Measurements from ENCODE around the gene CTSK.
"Not testable (repeated sequence)": the region's sequence is repeated elsewhere in the genome, so short reads cannot be mapped to it uniquely, and the experiment has no call there.

Gene CTSK

DNA sequence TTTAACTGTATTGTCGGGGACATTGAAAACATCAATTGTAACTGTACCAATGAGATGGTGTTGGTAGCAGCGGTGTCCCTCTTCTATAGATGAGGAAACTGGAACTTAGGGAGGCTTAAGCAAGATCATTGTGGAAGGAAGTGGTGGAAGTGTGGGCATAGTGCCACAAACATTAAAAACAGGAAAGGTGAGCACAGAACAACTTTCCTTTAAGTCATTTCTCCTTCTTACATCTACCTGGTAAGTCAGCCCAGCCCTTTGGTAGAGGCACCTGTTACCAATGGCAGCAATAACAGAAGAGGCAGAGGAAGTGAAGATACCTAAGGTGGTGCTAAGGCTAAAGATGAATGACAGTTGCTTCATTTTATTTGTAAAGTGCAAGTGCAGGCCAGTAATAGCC is 30.5 kb downstream of the CTSK start:
- Histone ChIP-seq H3K9me3 (ENCODE audit: severe bottlenecking) (no peaks in the 10 kb centered on the region), H3K27ac (ENCODE audit: poor library complexity, severe bottlenecking) (no peak overlapping the region), H3K4me3 (ENCODE audit: severe bottlenecking) (no peak overlapping the region), H3K27me3 (ENCODE audit: insufficient read depth, poor library complexity, severe bottlenecking) (no peaks in the 10 kb centered on the region), H3K36me3 (ENCODE audit: low read depth) (no peaks in the 10 kb centered on the region), H3K4me1 (ENCODE audit: insufficient read depth, poor library complexity, severe bottlenecking) (no peaks in the 10 kb centered on the region)
- ATAC-seq (ENCODE audit: low read depth) (no peak), DNase-seq (ENCODE audit: low spot score) (no peak)
- TF ChIP-seq, protein P1, sequence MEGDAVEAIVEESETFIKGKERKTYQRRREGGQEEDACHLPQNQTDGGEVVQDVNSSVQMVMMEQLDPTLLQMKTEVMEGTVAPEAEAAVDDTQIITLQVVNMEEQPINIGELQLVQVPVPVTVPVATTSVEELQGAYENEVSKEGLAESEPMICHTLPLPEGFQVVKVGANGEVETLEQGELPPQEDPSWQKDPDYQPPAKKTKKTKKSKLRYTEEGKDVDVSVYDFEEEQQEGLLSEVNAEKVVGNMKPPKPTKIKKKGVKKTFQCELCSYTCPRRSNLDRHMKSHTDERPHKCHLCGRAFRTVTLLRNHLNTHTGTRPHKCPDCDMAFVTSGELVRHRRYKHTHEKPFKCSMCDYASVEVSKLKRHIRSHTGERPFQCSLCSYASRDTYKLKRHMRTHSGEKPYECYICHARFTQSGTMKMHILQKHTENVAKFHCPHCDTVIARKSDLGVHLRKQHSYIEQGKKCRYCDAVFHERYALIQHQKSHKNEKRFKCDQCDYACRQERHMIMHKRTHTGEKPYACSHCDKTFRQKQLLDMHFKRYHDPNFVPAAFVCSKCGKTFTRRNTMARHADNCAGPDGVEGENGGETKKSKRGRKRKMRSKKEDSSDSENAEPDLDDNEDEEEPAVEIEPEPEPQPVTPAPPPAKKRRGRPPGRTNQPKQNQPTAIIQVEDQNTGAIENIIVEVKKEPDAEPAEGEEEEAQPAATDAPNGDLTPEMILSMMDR (IDR thresholded peaks at IDR 0.05; ENCODE audit: poor library complexity, severe bottlenecking) = no peak

DNA sequence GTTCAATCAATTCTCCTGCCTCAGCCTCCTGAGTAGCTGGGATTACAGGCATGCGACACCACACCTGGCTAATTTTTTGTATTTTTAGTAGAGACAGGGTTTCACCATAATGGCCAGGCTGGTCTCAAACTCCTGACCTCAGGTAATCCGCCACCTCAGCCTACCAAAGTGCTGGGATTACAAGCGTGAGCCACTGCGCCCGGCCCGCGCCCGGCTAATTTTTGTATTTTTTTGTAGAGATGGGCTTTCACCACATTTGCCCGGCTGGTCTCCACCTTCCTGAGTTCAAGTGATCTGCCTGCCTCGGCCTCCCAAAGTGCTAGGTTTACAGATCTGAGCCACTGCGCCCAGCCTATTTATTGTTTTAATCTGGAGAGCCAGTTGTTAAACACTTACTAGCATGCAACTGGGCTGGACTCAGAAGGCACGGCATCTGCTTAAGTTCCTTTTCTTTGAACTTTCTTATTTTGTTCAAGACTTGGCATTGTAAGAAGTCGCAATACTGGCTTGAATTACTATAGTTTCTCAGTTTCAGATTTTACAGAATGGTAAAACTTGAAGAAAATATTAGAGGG is 32.0 kb downstream of the CTSK start:
- DNase-seq (ENCODE audit: low spot score); H3K4me3 ChIP-seq (ENCODE audit: severe bottlenecking); H3K4me1 ChIP-seq (ENCODE audit: insufficient read depth, poor library complexity, severe bottlenecking); H3K9me3 ChIP-seq (ENCODE audit: severe bottlenecking); H3K27me3 ChIP-seq (ENCODE audit: insufficient read depth, poor library complexity, severe bottlenecking); H3K27ac ChIP-seq (ENCODE audit: poor library complexity, severe bottlenecking); H3K36me3 ChIP-seq (ENCODE audit: low read depth); ATAC-seq (ENCODE audit: low read depth): not testable (repeated sequence)

DNA sequence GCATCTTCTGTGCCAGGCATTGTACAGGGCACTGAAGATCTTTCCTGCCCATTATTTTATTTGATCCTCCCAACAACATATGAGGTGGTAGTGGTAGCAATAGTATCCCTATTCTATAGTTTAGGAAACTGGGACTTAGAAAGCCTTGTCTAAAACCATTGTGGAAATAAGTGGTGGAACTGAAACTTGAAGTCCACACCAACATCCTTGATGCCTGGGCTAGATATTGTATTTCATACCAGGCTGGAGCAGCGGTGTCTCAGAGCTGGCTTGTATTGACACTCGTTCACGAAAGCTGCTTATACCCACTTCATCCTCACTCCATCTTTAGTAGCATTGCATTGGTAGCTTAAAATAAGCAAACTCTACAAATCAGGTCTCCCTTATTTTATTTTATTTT is 32.8 kb downstream of the CTSK start:
- TF ChIP-seq, protein P1 (IDR thresholded peaks at IDR 0.05; ENCODE audit: poor library complexity, severe bottlenecking) = no peak
- no peaks in the 10 kb centered on the region for H3K36me3 ChIP-seq (ENCODE audit: low read depth)
- no peak overlapping the region for H3K27ac ChIP-seq (ENCODE audit: poor library complexity, severe bottlenecking)
- no peaks in the 10 kb centered on the region for H3K4me1 ChIP-seq (ENCODE audit: insufficient read depth, poor library complexity, severe bottlenecking)
- no peaks in the 10 kb centered on the region for H3K27me3 ChIP-seq (ENCODE audit: insufficient read depth, poor library complexity, severe bottlenecking)
- no peak overlapping the region for H3K4me3 ChIP-seq (ENCODE audit: severe bottlenecking)
- no peaks in the 10 kb centered on the region for H3K9me3 ChIP-seq (ENCODE audit: severe bottlenecking)
- ATAC-seq (ENCODE audit: low read depth) (no peak), DNase-seq (ENCODE audit: low spot score) (no peak)

DNA sequence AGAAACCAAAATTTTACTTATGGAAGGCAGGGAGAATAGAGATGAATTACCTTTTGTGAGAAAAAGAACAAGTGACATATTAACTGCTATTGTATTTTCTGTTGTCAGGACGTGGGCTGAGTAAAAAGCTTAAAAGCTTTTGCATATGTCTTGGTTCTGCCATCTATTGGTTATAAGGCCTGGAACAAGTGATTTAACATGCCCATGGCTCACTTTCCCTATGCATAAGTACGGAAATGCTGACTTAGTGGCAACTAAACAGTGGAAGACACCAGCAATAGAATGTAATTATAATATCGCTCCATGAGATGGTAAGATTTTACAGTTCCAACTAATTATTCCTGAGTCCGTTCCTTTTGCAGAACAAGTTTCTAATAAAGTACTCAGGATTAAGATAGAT is 35.7 kb downstream of the CTSK start:
- no peak overlapping the region for H3K4me3 ChIP-seq (ENCODE audit: severe bottlenecking)
- DNase-seq (ENCODE audit: low spot score) = no peak
- no peaks in the 10 kb centered on the region for H3K36me3 ChIP-seq (ENCODE audit: low read depth)
- TF ChIP-seq, protein P1 (IDR thresholded peaks at IDR 0.05; ENCODE audit: poor library complexity, severe bottlenecking) = no peak
- no peaks in the 10 kb centered on the region for H3K27me3 ChIP-seq (ENCODE audit: insufficient read depth, poor library complexity, severe bottlenecking)
- no peak for ATAC-seq (ENCODE audit: low read depth)
- H3K9me3 ChIP-seq (ENCODE audit: severe bottlenecking) = no peaks in the 10 kb centered on the region
- no peaks in the 10 kb centered on the region for H3K4me1 ChIP-seq (ENCODE audit: insufficient read depth, poor library complexity, severe bottlenecking)
- H3K27ac ChIP-seq (ENCODE audit: poor library complexity, severe bottlenecking) = no peak overlapping the region

DNA sequence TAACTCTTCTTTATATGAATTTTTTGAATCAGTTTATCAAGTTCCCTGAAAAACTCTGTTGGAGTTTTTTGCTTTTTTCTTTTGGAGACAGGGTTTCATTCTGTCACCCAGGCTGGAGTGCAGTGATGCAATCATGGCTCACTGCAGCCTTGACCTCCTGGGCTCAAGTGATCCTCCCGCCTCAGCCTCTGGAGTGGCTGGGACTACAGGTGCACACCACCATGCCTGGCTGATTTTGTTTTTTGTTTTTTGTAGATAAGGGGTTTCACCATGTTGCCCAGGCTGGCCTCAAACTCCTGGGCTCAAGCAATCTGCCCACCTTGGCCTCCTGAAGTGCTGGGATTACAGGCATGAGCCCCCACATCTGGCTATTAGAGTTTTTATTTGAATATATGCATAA is 40.4 kb downstream of the CTSK start:
- not testable (repeated sequence) for DNase-seq (ENCODE audit: low spot score); H3K4me3 ChIP-seq (ENCODE audit: severe bottlenecking); H3K27ac ChIP-seq (ENCODE audit: poor library complexity, severe bottlenecking); H3K27me3 ChIP-seq (ENCODE audit: insufficient read depth, poor library complexity, severe bottlenecking); H3K36me3 ChIP-seq (ENCODE audit: low read depth); ATAC-seq (ENCODE audit: low read depth); H3K9me3 ChIP-seq (ENCODE audit: severe bottlenecking)
- peaks cover 15% of the 10 kb centered on the region for H3K4me1 ChIP-seq (ENCODE audit: insufficient read depth, poor library complexity, severe bottlenecking)

DNA sequence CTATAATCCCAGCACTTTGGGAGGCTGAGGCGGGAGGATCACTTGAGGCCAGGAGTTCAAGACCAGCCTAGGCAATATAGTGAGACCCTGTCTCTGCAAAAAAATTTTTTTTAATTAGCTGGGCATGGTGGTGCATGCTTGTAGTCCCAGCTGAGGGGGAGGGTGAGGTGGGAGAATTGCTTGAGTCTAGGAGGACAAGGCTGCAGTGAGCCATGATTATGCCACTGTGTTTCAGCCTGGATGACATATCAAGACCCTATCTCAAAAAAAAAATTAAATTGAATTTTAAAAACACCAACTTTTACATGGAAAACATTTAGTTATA is 42.1 kb downstream of the CTSK start:
- H3K27me3 ChIP-seq (ENCODE audit: insufficient read depth, poor library complexity, severe bottlenecking); H3K27ac ChIP-seq (ENCODE audit: poor library complexity, severe bottlenecking); H3K9me3 ChIP-seq (ENCODE audit: severe bottlenecking); DNase-seq (ENCODE audit: low spot score); H3K36me3 ChIP-seq (ENCODE audit: low read depth); H3K4me3 ChIP-seq (ENCODE audit: severe bottlenecking); ATAC-seq (ENCODE audit: low read depth): not testable (repeated sequence)
- H3K4me1 ChIP-seq (ENCODE audit: insufficient read depth, poor library complexity, severe bottlenecking) = peaks cover 15% of the 10 kb centered on the region
